Ovary (tissue), 3 donors: ENCODE results near the gene MAP4K4.
"Not testable (repeated sequence)": the region's sequence is repeated elsewhere in the genome, so short reads cannot be mapped to it uniquely, and the experiment has no call there.

Experiments
- EP300 ChIP-seq: sonication (generic); formaldehyde crosslinking; IDR thresholded peaks from one replicate; pipeline ENCODE4 v1.6.1; 2017; ENCODE audit warnings: antibody characterized with exemption
- POLR2A ChIP-seq: fragments of 450-650 bp; IDR thresholded peaks from one replicate; pipeline ENCODE4 v1.6.1; 2017; ENCODE audit warnings: antibody characterized with exemption, mild to moderate bottlenecking, moderate library complexity
- TF ChIP-seq, protein P1 (sequence below), 3 donors: fragments of 450-650 bp in 2 of 3; fragments of 200-600 bp in 1 of 3; IDR thresholded peaks; one replicate each; pipeline versions ENCODE4 v1.5.1 to v1.8.0; 2016 to 2022; ENCODE audit warnings: antibody characterized with exemption in 3 of 3, mild to moderate bottlenecking in 1 of 3
- donor health status: DM: no; HTN: no; CAD: no.

DNA sequence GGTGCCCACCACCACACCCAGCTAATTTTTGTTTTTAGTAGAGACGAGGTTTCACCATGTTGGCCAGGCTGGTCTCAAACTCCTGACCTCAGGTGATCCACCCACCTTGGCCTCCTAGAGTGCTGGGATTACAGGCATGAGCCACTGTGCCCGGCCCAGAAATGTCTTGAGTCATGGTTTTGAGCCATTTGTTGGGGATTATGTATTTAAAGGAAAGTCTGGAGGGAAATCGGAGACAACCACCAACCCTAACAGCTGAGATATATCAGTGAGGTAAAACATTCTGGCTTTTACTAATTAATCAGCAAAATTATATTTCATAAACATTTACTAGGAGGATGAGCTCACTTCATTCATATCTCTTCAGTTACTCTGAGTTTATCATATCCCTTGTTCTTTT, 72.2 kb downstream of the MAP4K4 start:
- TF ChIP-seq, protein P1, sequence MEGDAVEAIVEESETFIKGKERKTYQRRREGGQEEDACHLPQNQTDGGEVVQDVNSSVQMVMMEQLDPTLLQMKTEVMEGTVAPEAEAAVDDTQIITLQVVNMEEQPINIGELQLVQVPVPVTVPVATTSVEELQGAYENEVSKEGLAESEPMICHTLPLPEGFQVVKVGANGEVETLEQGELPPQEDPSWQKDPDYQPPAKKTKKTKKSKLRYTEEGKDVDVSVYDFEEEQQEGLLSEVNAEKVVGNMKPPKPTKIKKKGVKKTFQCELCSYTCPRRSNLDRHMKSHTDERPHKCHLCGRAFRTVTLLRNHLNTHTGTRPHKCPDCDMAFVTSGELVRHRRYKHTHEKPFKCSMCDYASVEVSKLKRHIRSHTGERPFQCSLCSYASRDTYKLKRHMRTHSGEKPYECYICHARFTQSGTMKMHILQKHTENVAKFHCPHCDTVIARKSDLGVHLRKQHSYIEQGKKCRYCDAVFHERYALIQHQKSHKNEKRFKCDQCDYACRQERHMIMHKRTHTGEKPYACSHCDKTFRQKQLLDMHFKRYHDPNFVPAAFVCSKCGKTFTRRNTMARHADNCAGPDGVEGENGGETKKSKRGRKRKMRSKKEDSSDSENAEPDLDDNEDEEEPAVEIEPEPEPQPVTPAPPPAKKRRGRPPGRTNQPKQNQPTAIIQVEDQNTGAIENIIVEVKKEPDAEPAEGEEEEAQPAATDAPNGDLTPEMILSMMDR (IDR thresholded peaks at IDR 0.05): not testable (repeated sequence)
- TF ChIP-seq POLR2A, EP300: not testable (repeated sequence)
